Kidney glomerular epithelial cell (primary cell): ENCODE results near the gene ZNF497.
"Not testable (repeated sequence)": the region's sequence is repeated elsewhere in the genome, so short reads cannot be mapped to it uniquely, and the experiment has no call there.

Experiments
- DNase-seq: peaks from one replicate; lab custom pipeline; 2025; lab: John Stamatoyannopoulos, UW

ZNF497 gene

DNA sequence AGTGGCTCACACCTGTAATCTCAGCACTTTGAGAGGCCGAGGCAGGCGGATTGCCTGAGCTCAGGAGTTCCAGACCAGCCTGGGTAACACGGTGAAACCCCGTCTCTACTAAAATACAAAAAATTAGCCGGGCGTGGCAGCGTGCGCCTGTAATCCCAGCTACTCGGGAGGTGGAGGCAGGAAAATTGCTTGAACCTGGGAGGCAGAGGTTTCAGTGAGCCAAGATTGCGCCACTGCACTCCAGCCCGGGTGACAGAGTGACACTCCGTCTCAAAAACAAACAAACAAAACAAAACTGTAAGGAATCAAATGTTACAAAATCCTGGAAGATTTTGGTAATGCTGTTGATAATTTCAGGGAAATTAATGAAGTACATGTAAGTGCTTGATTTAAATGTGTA, 14.5 kb downstream of the ZNF497 start:
- DNase-seq: not testable (repeated sequence)

- DNase-seq: peak; percentile 57
Observed at GRCh38 chr19:58346961-58347929, 15.3 kb downstream of the ZNF497 start.

DNA sequence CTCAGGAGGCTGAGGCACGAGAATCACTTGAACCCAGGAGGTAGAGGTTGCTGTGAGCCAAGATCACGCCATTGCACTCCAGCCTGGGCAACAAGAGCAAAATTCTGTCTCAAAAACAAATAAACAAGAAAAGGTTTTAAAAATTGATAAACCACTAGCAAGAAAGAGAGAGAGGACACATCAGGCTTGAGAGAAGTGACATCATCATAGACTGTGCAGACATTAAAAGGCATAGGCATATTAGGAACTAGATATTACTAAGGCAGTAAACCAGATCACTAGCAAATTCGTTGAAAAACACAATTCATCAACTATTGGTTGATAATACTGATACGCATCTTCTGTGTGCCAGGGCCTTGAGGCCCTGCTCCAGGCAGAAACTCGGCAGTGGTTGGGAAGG, 17.0 kb downstream of the ZNF497 start:
- DNase-seq: no peak

DNA sequence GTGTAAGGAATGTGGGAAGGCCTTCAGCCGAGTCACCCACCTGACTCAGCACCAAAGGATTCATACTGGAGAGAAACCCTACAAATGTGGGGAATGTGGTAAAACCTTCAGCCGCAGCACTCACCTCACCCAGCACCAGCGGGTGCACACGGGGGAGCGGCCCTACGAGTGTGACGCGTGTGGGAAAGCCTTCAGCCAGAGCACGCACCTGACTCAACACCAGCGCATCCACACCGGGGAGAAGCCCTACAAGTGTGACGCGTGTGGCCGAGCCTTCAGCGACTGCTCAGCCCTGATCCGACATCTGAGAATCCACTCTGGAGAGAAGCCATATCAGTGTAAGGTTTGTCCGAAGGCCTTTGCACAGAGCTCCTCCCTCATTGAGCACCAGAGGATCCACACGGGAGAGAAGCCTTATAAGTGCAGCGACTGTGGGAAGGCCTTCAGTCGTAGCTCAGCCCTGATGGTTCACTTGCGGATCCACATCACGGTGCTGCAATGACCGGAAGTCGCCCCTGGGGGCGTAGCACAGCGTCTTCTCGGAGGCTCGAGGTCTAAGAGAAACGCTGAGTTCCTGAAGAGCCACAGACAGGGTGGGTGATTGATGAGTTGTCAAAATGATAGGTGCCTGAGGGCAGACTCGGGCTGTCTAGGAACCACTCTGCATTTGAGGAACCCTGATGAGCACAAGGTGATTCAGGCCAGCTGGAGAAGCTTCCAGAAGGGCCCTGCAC, 23.6 kb downstream of the ZNF497 start:
- DNase-seq: no peak

GRCh38 chr19:58338336-58338735, 24.2 kb downstream of the ZNF497 start:
- DNase-seq: no peak

DNA sequence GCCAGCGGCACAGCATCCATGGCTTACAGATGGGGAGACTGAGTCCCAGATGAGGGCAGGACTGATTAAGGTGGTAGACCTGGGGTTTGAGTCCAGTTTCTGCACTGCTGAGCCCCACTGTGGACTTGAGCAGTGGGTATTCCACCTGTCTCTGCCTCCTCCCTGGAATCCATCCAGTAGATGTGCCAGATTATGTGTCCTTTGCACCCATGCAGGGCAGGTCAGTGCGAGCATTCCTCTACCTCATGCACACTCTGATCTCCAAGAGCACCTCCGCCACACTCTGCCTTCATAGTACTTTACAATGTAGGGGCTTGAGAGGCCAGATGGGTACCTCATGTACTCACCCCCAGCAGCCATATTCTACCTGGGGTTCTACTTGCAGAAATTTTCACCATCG, 25.7 kb downstream of the ZNF497 start:
- DNase-seq: no peak

DNA sequence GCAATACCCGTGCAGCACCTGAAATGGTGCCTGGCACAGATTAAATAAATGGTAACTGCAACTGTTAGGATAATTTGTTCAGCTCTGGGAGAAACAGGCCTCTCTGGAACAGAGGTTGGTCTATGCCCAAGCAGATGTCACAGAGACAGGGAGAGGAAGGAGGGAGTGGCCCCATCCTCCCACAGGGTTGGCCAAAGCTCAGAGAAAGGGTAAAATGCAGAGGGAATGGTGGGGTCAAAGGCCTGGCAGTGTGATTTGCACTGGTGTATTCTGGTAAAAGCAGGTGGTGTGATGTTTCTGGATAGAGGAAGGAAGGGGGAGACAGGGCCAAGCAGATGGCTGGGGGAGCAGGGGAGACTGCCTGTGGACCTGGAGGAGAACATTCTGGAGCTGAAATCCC, 26.3 kb downstream of the ZNF497 start:
- DNase-seq: no peak

DNA sequence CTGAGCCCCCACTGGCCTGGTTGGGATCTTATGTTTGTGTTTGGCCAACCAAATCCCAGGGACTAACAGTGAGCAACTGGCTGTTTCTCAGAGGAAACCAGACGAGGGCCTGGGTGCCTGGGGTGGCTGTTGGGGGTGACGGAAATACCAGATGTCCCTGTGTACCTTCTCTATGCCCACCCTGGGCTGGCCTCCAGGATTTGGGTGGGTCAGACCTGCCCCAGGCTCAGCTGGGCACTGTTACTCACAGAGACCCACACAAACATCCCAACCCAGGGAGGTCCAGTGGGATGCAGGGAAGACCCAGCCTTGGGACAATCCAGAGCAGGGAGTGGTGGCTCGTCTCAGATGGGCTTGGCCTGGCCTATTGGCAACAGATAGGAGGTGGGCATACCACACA, 26.9 kb downstream of the ZNF497 start:
- no peak for DNase-seq

GRCh38 chr19:58334691-58335249, 27.8 kb downstream of the ZNF497 start:
- DNase-seq: no peak

- DNase-seq: no peak
Observed at GRCh38 chr19:58332697-58333096, 29.9 kb downstream of the ZNF497 start.

DNA sequence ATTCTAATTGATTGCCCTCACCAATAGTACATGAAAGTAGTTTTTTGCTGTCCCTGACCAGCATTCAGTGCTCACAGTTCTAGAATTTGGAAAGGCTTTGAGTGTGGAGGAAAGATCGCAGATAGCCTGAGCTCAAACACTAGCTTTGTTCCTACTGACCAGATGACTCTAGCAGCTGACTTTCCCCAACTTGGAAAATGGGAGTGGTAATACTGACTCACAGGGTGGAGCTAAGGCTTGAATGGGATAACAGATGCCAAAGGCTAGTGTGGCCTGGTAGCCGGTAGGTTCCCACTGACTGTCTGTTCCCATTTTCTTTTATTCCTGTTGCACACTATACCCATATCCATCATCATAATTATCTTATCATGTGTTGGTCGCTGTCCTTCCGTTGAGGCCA, 32.1 kb downstream of the ZNF497 start:
- DNase-seq: peak; percentile 9

GRCh38 chr19:58328999-58329398, 33.6 kb downstream of the ZNF497 start:
- no peak for DNase-seq

- peak; percentile 86 for DNase-seq
Observed at GRCh38 chr19:58326914-58327726, 35.4 kb downstream of the ZNF497 start, which contains the start of gene ZSCAN22. Gene ZSCAN22, plus strand, starts transcription at chr19:58326994. Its CDS starts 7,809 bp downstream, at chr19:58334803.

GRCh38 chr19:58326501-58326913, 36.0 kb downstream of the ZNF497 start:
- no peak for DNase-seq

DNA sequence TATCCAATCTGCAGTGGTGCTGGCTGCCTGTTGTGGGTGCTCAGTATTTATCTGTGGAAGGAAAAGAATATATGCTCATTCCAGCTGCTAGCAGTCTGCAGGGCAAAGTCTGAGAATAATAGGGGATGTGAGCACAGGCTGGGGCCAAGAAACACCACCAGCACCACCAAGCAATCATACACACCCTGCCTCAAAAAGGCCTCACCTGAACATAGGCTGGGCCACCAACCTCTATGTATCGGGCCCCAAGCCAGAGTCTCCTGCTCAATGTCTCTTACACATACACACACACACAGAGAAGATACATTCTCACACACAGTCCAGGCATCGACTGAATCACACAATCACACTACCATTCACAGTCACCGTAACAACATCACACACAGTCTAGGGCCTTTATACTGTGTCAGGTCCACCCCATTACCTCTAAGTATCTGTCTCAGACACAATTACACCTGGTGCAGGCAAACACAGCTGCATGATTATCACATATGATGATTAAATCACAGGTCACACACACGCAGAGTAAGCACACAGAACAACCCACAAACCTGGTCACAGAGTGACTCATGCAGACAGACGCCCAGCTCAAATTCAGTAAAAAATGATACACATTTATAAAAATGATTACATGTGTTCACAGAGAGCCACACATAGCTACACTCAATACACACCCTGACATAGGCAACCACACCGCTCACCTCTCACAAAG, 37.1 kb downstream of the ZNF497 start:
- no peak for DNase-seq

DNA sequence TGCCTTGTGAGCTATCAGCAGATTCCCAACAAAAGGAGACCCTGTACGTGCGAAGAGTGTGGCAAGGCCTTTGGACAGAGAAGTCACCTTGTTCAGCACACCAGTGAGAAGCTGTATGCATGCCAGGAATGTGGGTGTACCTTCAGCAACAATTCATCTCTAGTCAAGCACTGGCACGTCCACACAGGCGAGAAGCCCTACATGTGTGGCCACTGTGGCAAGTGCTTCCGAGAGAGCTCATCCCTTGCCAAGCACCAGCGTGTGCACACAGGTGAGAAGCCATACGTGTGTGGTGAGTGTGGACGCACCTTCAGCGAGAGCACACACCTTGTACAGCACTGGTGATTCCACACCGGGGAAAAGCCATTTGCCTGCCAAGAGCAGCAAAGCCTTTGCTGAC, 43.3 kb downstream of the ZNF497 start:
- no peak for DNase-seq

GRCh38 chr19:58318297-58318696, 44.3 kb downstream of the ZNF497 start:
- DNase-seq: no peak

DNA sequence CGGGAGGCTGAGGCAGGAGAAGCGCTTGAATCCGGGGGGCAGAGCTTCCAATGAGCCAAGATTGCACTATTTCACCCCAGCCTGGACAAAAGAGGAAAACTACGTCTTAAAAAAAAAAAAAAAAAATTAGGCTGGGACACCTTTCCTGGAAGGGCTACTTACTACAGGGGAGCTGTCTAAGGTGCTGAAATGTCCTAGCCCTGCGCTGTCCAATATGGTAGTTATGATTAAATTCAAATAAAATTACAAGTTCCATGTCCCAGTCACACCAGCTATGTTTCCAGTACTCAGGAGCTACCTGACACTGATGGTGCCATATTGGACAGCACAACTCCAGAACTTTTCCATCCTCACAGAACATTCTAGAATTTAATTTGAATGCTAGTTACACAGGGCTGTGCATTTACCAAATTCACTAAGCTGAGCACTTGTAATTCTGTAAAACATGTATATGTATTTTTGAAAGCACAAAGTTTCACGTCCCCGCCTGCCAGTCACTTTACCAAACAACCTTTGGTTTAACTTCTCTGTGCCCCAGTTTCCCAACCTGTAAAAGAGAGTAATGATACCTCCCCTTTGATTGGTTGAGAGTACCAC, 45.0 kb downstream of the ZNF497 start:
- peak; percentile 31 for DNase-seq

DNA sequence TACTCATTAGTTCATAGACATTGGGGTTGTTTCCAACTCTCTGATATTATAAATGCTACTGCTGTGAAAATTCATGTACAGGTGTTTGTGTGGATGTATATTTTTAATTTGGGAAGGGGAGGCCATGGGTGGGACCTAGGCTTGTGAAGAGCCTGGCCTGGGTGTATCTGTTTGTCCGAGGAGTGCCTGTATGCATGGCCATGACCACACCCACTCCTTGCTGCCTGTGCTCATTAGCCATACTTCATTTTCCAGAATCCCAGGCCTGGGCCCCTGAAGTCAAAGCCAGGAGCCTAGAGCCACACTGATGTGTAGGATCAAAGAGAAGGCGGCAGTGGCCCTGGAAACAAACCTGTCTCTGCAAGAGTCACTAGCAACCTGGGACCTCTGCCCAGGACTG, 47.0 kb downstream of the ZNF497 start:
- DNase-seq: no peak

GRCh38 chr19:58311345-58311865, 51.1 kb downstream of the ZNF497 start:
- no peak for DNase-seq
